K562 (cell line): Measurements from ENCODE around the gene QKI. TPM values are rescaled to one million over a fixed set of nuclear protein-coding genes. Genes with fewer than 3 reads are reported as not detected.
"Not testable (repeated sequence)": the region's sequence is repeated elsewhere in the genome, so short reads cannot be mapped to it uniquely, and the experiment has no call there.

Experiments used
- ATAC-seq: fragments of 200-7000 bp; cut with Tn5 transposase; 3 replicates; pipeline ENCODE4 v1.9.1; 2020; ENCODE audit warnings: moderate library complexity
- BruUV-seq: library from RNA; stranded (reverse); fragments of 400-500 nt; replicated peaks from 2 replicates; lab custom pipeline; 2021; lab: Mats Ljungman, UMichigan
- CTCF ChIA-PET: fragments of 300-600 bp; formaldehyde crosslinking; extraction: SDS; loops from one replicate; lab custom pipeline; 2021; ENCODE audit warnings: low intra/inter-chr PET ratio; lab: Yijun Ruan, JAX
- POLR2A ChIA-PET: fragments of 300-600, 350-650 bp; sonication (Branson Sonifier 250); formaldehyde crosslinking; extraction: SDS; loops from one replicate; lab custom pipeline; 2021; ENCODE audit warnings: antibody characterized with exemption, inconsistent platforms; lab: Yijun Ruan, JAX
- DNase-seq, 4 experiments: peaks; one replicate each; pipeline versions ENCODE4 v3.0.0 to v3.0.0-alpha.2; 2011 to 2018; ENCODE audit warnings: low spot score in 3 of 4, mixed read lengths in 3 of 4; ENCODE audit errors: extremely low read depth in 1 of 4
- FAIRE-seq: peaks from 2 replicates; lab custom pipeline; 2011; peaks lifted over from hg19 to GRCh38; lab: Jason Lieb, UNC
- H2AFZ ChIP-seq: 2 replicates; pipeline ENCODE4 v1.6.0; 2011; ENCODE audit warnings: low read depth, low read length, control low read depth, inconsistent platforms
- H3K27ac ChIP-seq: fragments of 200-600 bp; 3 replicates; pipeline ENCODE4 v1.8.0; 2011; ENCODE audit warnings: low read depth, mild to moderate bottlenecking, control low read depth, inconsistent platforms, low read length, moderate library complexity, mixed read lengths; ENCODE audit errors: extremely low read depth
- H3K27me3 ChIP-seq, 2 experiments: fragments of 300-600 bp in 1 of 2; 2 replicates in 1 of 2; 3 replicates in 1 of 2; pipeline versions ENCODE4 v1.6.0 to v1.8.0; 2011; ENCODE audit warnings: inconsistent platforms in 2 of 2, low read length in 2 of 2, mild to moderate bottlenecking in 1 of 2, mixed read lengths in 1 of 2, moderate library complexity in 1 of 2; ENCODE audit not compliant: control insufficient read depth in 2 of 2, insufficient read depth in 2 of 2
- H3K36me3 ChIP-seq: fragments of 300-600 bp; 3 replicates; pipeline ENCODE4 v1.8.0; 2011; ENCODE audit warnings: mild to moderate bottlenecking, low read length, inconsistent platforms; ENCODE audit not compliant: control insufficient read depth, insufficient read depth
- H3K4me1 ChIP-seq, 2 experiments: fragments of 200-600 bp in 1 of 2; replicated peaks in 1 of 2; 2 replicates in 1 of 2; 3 replicates in 1 of 2; pipeline versions ENCODE4 v1.5.1 to v1.8.0; 2011; ENCODE audit warnings: inconsistent platforms in 2 of 2, low read length in 2 of 2, mild to moderate bottlenecking in 1 of 2, mixed read lengths in 1 of 2, moderate library complexity in 1 of 2; ENCODE audit not compliant: control insufficient read depth in 2 of 2, insufficient read depth in 2 of 2
- H3K4me2 ChIP-seq: 2 replicates; pipeline ENCODE4 v1.6.1; 2011; ENCODE audit warnings: low read length, control low read depth, inconsistent platforms, mixed read lengths; ENCODE audit not compliant: insufficient read depth
- H3K4me3 ChIP-seq: fragments of 200-600 bp; sonication (generic), shearing (Covaris generic); 2 replicates; pipeline ENCODE4 v1.5.1; 2016; ENCODE audit warnings: control low read depth, inconsistent platforms
- H3K79me2 ChIP-seq: fragments of 200-600 bp; 3 replicates; pipeline ENCODE4 v1.8.0; 2011; ENCODE audit warnings: low read length, inconsistent platforms; ENCODE audit not compliant: control insufficient read depth, insufficient read depth
- H3K9ac ChIP-seq, 2 experiments: 2 replicates each; pipeline versions ENCODE4 v1.6.0 to v1.6.1; 2011; ENCODE audit warnings: low read depth in 2 of 2, low read length in 2 of 2, control low read depth in 1 of 2, inconsistent platforms in 1 of 2, mild to moderate bottlenecking in 1 of 2, mixed read lengths in 1 of 2; ENCODE audit not compliant: insufficient read depth in 1 of 2
- H3K9me1 ChIP-seq: one replicate; pipeline ENCODE4 v1.6.0; 2011; ENCODE audit warnings: inconsistent platforms, mild to moderate bottlenecking, low read length, moderate library complexity; ENCODE audit not compliant: control insufficient read depth, insufficient read depth
- H3K9me3 ChIP-seq: replicated peaks from 2 replicates; pipeline ENCODE4 v1.5.1; 2011; ENCODE audit warnings: low read depth, low read length, inconsistent platforms; ENCODE audit not compliant: control insufficient read depth, insufficient read depth
- H4K20me1 ChIP-seq: replicated peaks from 2 replicates; pipeline ENCODE4 v1.6.1; 2011; ENCODE audit warnings: low read length, inconsistent platforms, mixed read lengths; ENCODE audit not compliant: control insufficient read depth, insufficient read depth
- BCOR ChIP-seq: fragments of 450-650 bp; IDR thresholded peaks from 2 replicates; pipeline ENCODE4 v1.6.1; 2016
- C11orf30 ChIP-seq: fragments of 450-650 bp; IDR thresholded peaks from 2 replicates; pipeline ENCODE4 v1.6.1; 2016; ENCODE audit warnings: low read depth, mild to moderate bottlenecking
- CBFA2T3 ChIP-seq: fragments of 450-650 bp; IDR thresholded peaks from 2 replicates; pipeline ENCODE4 v1.6.1; 2017
- DPF2 ChIP-seq: fragments of 450-650 bp; IDR thresholded peaks from 2 replicates; pipeline ENCODE4 v1.6.1; 2016
- EP300 ChIP-seq: IDR thresholded peaks from 2 replicates; pipeline ENCODE4 v1.6.1; 2012; ENCODE audit warnings: low read length, improper control_type of control experiment
- KDM1A ChIP-seq, 2 experiments: fragments of 450-650 bp; IDR thresholded peaks; 2 replicates each; pipeline ENCODE4 v1.6.1; 2016; ENCODE audit warnings: mild to moderate bottlenecking in 2 of 2
- RCOR1 ChIP-seq, 2 experiments: IDR thresholded peaks; 2 replicates each; pipeline ENCODE4 v1.6.1; 2012; ENCODE audit warnings: low read depth in 2 of 2, low read length in 2 of 2, borderline replicate concordance in 1 of 2, improper control_type of control experiment in 1 of 2
- TRIM24 ChIP-seq, 2 experiments: fragments of 450-650 bp; IDR thresholded peaks; 2 replicates each; pipeline ENCODE4 v1.6.1; 2016
- ZNF121 ChIP-seq: sonication (generic); formaldehyde crosslinking; conservative IDR thresholded peaks from 2 replicates; pipeline ENCODE4 v1.8.0; 2022; ENCODE audit warnings: missing genetic modification reagents
- ZNF316 ChIP-seq: fragments of 450-650 bp; IDR thresholded peaks from 2 replicates; pipeline ENCODE4 v1.6.1; 2016
- WGBS: fragments of 100-300 bp; shearing (Covaris generic); methylation state at CpG from one replicate; pipeline ENCODE4 v1.1.6; 2016; ENCODE audit warnings: low coverage, mixed read lengths; ENCODE audit not compliant: insufficient coverage; ENCODE audit errors: missing lambda C conversion rate; 5-methylcytosine and 5-hydroxymethylcytosine counted together
- in situ Hi-C: fragments of 300-500 bp; cut with MboI; formaldehyde crosslinking; loops from 4 replicates; pipeline ENCODE4 v1.15.0; 2018; ENCODE audit warnings: inconsistent platforms, mixed read lengths
- intact Hi-C: fragments of 100-400 bp; cut with micrococcal nuclease; formaldehyde crosslinking; loops from 2 replicates; pipeline ENCODE4 v1.14.2; 2022
- polyA plus RNA-seq, 8 experiments: library from polyadenylated mRNA; depleted of rRNA in 4 of 8; stranded (reverse) in 5 of 8; unstranded in 3 of 8; fragments of >200 nt; fragmentation: Nextera tagmentation in 2 of 8; fragmentation: Illumina TruSeq in 1 of 8; extraction: Ambion mirVana in 2 of 8; extraction: Trizol in 1 of 8; gene quantifications; 2 replicates each; pipeline versions ENCODE4 v1.2.1 to v1.2.3, GENCODE V29; 2011 to 2014; ENCODE audit warnings: inconsistent platforms in 1 of 8, missing spikeins in 1 of 8
- total RNA-seq, 7 experiments: library from RNA; depleted of rRNA in 6 of 7; stranded (reverse); fragments of >200 nt in 6 of 7; fragmentation: Illumina TruSeq in 2 of 7; extraction: Trizol in 2 of 7; gene quantifications; 2 replicates each; pipeline versions ENCODE4 v1.2.1 to v1.2.3, GENCODE V29; 2011 to 2021; ENCODE audit warnings: low replicate concordance in 1 of 7

Gene QKI
- total and polyA plus RNA-seq, 9 of the 15 experiments (the other 6 are each of a cell fraction or from before 2014, with no cell fraction given), result 20.4 to 215 (median 123) TPM

DNA sequence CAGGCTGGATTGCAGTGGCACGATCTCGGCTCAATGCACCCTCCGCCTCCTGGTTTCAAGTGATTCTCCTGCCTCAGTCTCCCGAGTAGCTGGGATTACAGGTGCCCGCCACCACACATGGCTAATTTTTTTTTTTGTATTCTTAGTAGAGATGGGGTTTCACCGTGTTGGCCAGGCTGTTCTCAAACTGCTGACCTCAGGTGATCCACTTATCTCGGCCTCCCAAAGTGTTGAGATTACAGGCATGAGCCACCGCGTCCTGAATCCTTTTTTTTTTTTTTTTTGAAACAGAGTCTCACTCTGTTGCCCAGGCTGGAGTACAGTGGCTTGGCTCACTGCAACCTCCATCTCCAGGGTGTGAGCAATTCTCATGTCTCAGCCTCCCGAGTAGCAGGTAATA lies 24.9 kb downstream of the QKI start:
- H3K4me2 ChIP-seq, H3K27me3 ChIP-seq, intact Hi-C loops, CTCF ChIA-PET, H3K9me3 ChIP-seq, H3K9me1 ChIP-seq, H3K4me3 ChIP-seq, H2AFZ ChIP-seq, H3K36me3 ChIP-seq, FAIRE-seq, in situ Hi-C loops, H3K27ac ChIP-seq, BruUV-seq, H3K9ac ChIP-seq: not testable (repeated sequence)
- Histone ChIP-seq H4K20me1 (peaks cover 15% of the 10 kb centered on the region), H3K79me2 (peaks cover 99% of the 10 kb centered on the region), H3K4me1 (peaks cover 15 to 16% of the 10 kb centered on the region in 2 experiments; a peak in 4 of 5 replicates)
- DNase-seq, result peak in 1 of 4 experiments; percentile 46
- POLR2A ChIA-PET, result interaction anchor here (0.6 to 2.9 kb wide), 3 partner anchors 12 to 141 kb away, joined by 3 to 14 read pairs (median 4); no protein-coding TSS in a partner anchor
- TF ChIP-seq TRIM24 (IDR thresholded peaks at IDR 0.05) (peak in 1 of 2 experiments; percentile 18; a peak in 1 of 4 replicates), DPF2 (0 out of 2 replicates have a peak, but pooled peaks have one; percentile 50), BCOR (0 out of 2 replicates have a peak, but pooled peaks have one; percentile 15), RCOR1 (IDR thresholded peaks at IDR 0.05; ENCODE audit: borderline replicate concordance in 1 of 2, low read depth in 2 of 2, low read length in 2 of 2) (peak in 1 of 2 experiments; percentile 39; a peak in 1 of 4 replicates), C11orf30 (peak; percentile 56; the same call in 1 of the 2 replicates), ZNF316 (peak; percentile 71), EP300 (0 out of 2 replicates have a peak, but pooled peaks have one; percentile 9), ZNF121 (0 out of 2 replicates have a peak, but pooled peaks have one; percentile 23), CBFA2T3 (peak; percentile 56), KDM1A (IDR thresholded peaks at IDR 0.05) (peak in 1 of 2 experiments; percentile 19; a peak in 1 of 4 replicates)
- 41% methylated on average over 9 of the region's 10 CpGs for WGBS
- ATAC-seq, result peak; percentile 9
